Nephron (organoid): Measurements from ENCODE around the gene GNB1L.

Source experiments
- H3K27ac Mint-ChIP-seq, 3 experiments: 2 replicates each; pipeline ENCODE4 v1.8.0; 2020; ENCODE audit warnings: mixed read lengths in 3 of 3, mild to moderate bottlenecking in 2 of 3, moderate library complexity in 1 of 3
- H3K27me3 Mint-ChIP-seq: 2 replicates; pipeline ENCODE4 v1.8.0; 2021; ENCODE audit warnings: low read depth, mild to moderate bottlenecking, moderate library complexity, mixed read lengths
- H3K36me3 Mint-ChIP-seq: 2 replicates; pipeline ENCODE4 v1.8.0; 2020; ENCODE audit warnings: low read depth, mixed read lengths
- H3K4me1 Mint-ChIP-seq: 2 replicates; pipeline ENCODE4 v1.8.0; 2020; ENCODE audit warnings: mixed read lengths
- H3K4me3 Mint-ChIP-seq, 3 experiments: 2 replicates each; pipeline ENCODE4 v1.8.0; 2020; ENCODE audit warnings: mild to moderate bottlenecking in 3 of 3, mixed read lengths in 3 of 3, moderate library complexity in 2 of 3
- H3K9me3 Mint-ChIP-seq: 2 replicates; pipeline ENCODE4 v1.8.0; 2020; ENCODE audit warnings: mixed read lengths
- CTCF ChIP-seq, 3 experiments: fragments of 200-600 bp; sonication (generic); IDR thresholded peaks; one replicate each; pipeline ENCODE4 v1.5.0; 2021; ENCODE audit warnings: antibody characterized with exemption in 3 of 3; ENCODE audit not compliant: unreplicated experiment in 3 of 3

GNB1L gene

GRCh38 chr22:19789406-19789805, 65.3 kb downstream of the GNB1L start:
- Mint-ChIP-seq H3K4me3 (no peak overlapping the region), H3K4me1 (no peaks in the 10 kb centered on the region), H3K27ac (no peak overlapping the region), H3K9me3 (peaks cover 34% of the 10 kb centered on the region), H3K27me3 (peaks cover 17% of the 10 kb centered on the region), H3K36me3 (peaks cover 37% of the 10 kb centered on the region)
- no peak for TF ChIP-seq CTCF (IDR thresholded peaks at IDR 0.05; ENCODE audit: unreplicated experiment in 3 of 3)

- no peak for TF ChIP-seq CTCF (IDR thresholded peaks at IDR 0.05; ENCODE audit: unreplicated experiment in 3 of 3)
- Mint-ChIP-seq H3K9me3 (peaks cover 34% of the 10 kb centered on the region), H3K27me3 (peaks cover 17% of the 10 kb centered on the region), H3K36me3 (peaks cover 37% of the 10 kb centered on the region), H3K4me1 (no peaks in the 10 kb centered on the region), H3K4me3 (no peak overlapping the region), H3K27ac (no peak overlapping the region)
Measured at GRCh38 chr22:19788661-19789225, 65.9 kb downstream of the GNB1L start.

- H3K9me3 Mint-ChIP-seq = peaks cover 28% of the 10 kb centered on the region
- H3K4me3 Mint-ChIP-seq = no peak overlapping the region
- peaks cover 27% of the 10 kb centered on the region for H3K27me3 Mint-ChIP-seq
- no peaks in the 10 kb centered on the region for H3K4me1 Mint-ChIP-seq
- no peak for TF ChIP-seq CTCF (IDR thresholded peaks at IDR 0.05; ENCODE audit: unreplicated experiment in 3 of 3)
- H3K27ac Mint-ChIP-seq = no peak overlapping the region
- peaks cover 30% of the 10 kb centered on the region for H3K36me3 Mint-ChIP-seq
Measured at GRCh38 chr22:19787849-19788141, 66.9 kb downstream of the GNB1L start.

- Mint-ChIP-seq H3K27me3 (peaks cover 26% of the 10 kb centered on the region), H3K9me3 (peaks cover 22% of the 10 kb centered on the region), H3K4me3 (no peak overlapping the region), H3K36me3 (peaks cover 25% of the 10 kb centered on the region), H3K27ac (no peak overlapping the region), H3K4me1 (no peaks in the 10 kb centered on the region)
- no peak for TF ChIP-seq CTCF (IDR thresholded peaks at IDR 0.05; ENCODE audit: unreplicated experiment in 3 of 3)
Measured at GRCh38 chr22:19786959-19787848, 67.5 kb downstream of the GNB1L start.

- Mint-ChIP-seq H3K4me1 (no peaks in the 10 kb centered on the region), H3K27me3 (peaks cover 27% of the 10 kb centered on the region), H3K27ac (no peak overlapping the region), H3K9me3 (peaks cover 14% of the 10 kb centered on the region), H3K36me3 (peaks cover 15% of the 10 kb centered on the region), H3K4me3 (no peak overlapping the region)
- no peak for TF ChIP-seq CTCF (IDR thresholded peaks at IDR 0.05; ENCODE audit: unreplicated experiment in 3 of 3)
Measured at GRCh38 chr22:19786264-19786585, 68.4 kb downstream of the GNB1L start.
